PC-3 (cell line): ENCODE measurements around the gene SHANK3. TPM values are rescaled to one million over a fixed set of nuclear protein-coding genes. Genes with fewer than 3 reads are reported as not detected.

Experiments used
- ATAC-seq: fragments of 200-7000 bp; cut with Tn5 transposase; 2 replicates; pipeline ENCODE4 v1.9.1; 2020; ENCODE audit warnings: mild to moderate bottlenecking, moderate library complexity
- BruUV-seq: library from RNA; stranded (reverse); fragments of 400-500 nt; replicated peaks from 2 replicates; lab custom pipeline; 2021; lab: Mats Ljungman, UMichigan
- CTCF ChIA-PET: fragments of 300-600 bp; sonication (Branson Sonifier 250); formaldehyde crosslinking; loops from one replicate; lab custom pipeline; 2022; ENCODE audit warnings: antibody characterized with exemption; lab: Charles Lee
- POLR2A ChIA-PET: fragments of 300-600 bp; sonication (Branson Sonifier 250); formaldehyde crosslinking; loops from one replicate; lab custom pipeline; 2022; ENCODE audit warnings: antibody characterized with exemption; ENCODE audit not compliant: unreplicated experiment; lab: Charles Lee
- DNase-seq: peaks from one replicate; pipeline ENCODE4 v3.0.0-alpha.2; 2015
- H2AFZ ChIP-seq: fragments of 300-600 bp; sonication (generic); 2 replicates; pipeline ENCODE4 v1.6.0; 2016; ENCODE audit warnings: antibody characterized with exemption, low read length
- H3F3A ChIP-seq: fragments of 300-600 bp; sonication (generic); one replicate; pipeline ENCODE4 v1.6.0; 2017; ENCODE audit warnings: antibody characterized with exemption, low read length, control low read depth, mild to moderate bottlenecking; ENCODE audit not compliant: unreplicated experiment
- H3K27ac ChIP-seq: fragments of 300-600 bp; sonication (generic); 2 replicates; pipeline ENCODE4 v1.5.1; 2016; ENCODE audit warnings: mild to moderate bottlenecking, low read length
- H3K27me3 ChIP-seq: fragments of 300-600 bp; sonication (generic); 2 replicates; pipeline ENCODE4 v1.6.1; 2016; ENCODE audit warnings: low read length, mixed read lengths
- H3K36me3 ChIP-seq: fragments of 300-600 bp; sonication (generic); 2 replicates; pipeline ENCODE4 v1.6.1; 2016; ENCODE audit warnings: low read depth, mixed run types, low read length, mixed read lengths
- H3K4me1 ChIP-seq: fragments of 300-600 bp; sonication (generic); 2 replicates; pipeline ENCODE4 v1.5.1; 2016; ENCODE audit warnings: low read length; ENCODE audit not compliant: insufficient read depth
- H3K4me2 ChIP-seq: fragments of 300-600 bp; sonication (generic); 2 replicates; pipeline ENCODE4 v1.6.0; 2016; ENCODE audit warnings: low read length
- H3K4me3 ChIP-seq: fragments of 300-600 bp; sonication (generic); 2 replicates; pipeline ENCODE4 v1.5.1; 2016; ENCODE audit warnings: mild to moderate bottlenecking, low read length, mixed read lengths
- H3K79me2 ChIP-seq: fragments of 300-600 bp; sonication (generic); 2 replicates; pipeline ENCODE4 v1.6.1; 2017; ENCODE audit warnings: low read length, mixed read lengths
- H3K9ac ChIP-seq: fragments of 300-600 bp; sonication (generic); 2 replicates; pipeline ENCODE4 v1.6.0; 2016; ENCODE audit warnings: mild to moderate bottlenecking, low read length
- H3K9me2 ChIP-seq: fragments of 300-600 bp; sonication (generic); replicated peaks from 2 replicates; pipeline ENCODE4 v1.6.1; 2016; ENCODE audit warnings: mixed run types, low read length, mixed read lengths
- H3K9me3 ChIP-seq: fragments of 300-600 bp; sonication (generic); 2 replicates; pipeline ENCODE4 v1.6.1; 2016; ENCODE audit warnings: low read length, mixed read lengths
- H4K20me1 ChIP-seq: fragments of 300-600 bp; sonication (generic); 2 replicates; pipeline ENCODE4 v1.6.1; 2016; ENCODE audit warnings: low read length, mixed read lengths
- CTCF ChIP-seq: fragments of 300-600 bp; sonication (generic); conservative IDR thresholded peaks from 2 replicates; pipeline ENCODE4 v1.5.1; 2017; ENCODE audit warnings: antibody characterized with exemption, low read depth, mild to moderate bottlenecking, low read length
- EZH2 ChIP-seq: fragments of 300-600 bp; sonication (generic); IDR thresholded peaks from one replicate; pipeline ENCODE4 v1.6.1; 2017; ENCODE audit warnings: antibody characterized with exemption, mild to moderate bottlenecking, low read length; ENCODE audit not compliant: unreplicated experiment
- EZH2phosphoT487 ChIP-seq: fragments of 300-600 bp; sonication (generic); IDR thresholded peaks from 2 replicates; pipeline ENCODE4 v1.6.1; 2018; ENCODE audit warnings: mild to moderate bottlenecking, antibody characterized with exemption, low read length, borderline replicate concordance
- intact Hi-C: fragments of 100-400 bp; cut with micrococcal nuclease; formaldehyde crosslinking; loops from 2 replicates; pipeline ENCODE4 v1.9.0; 2023
- total RNA-seq: library from RNA; depleted of rRNA; stranded (reverse); fragments of >200 nt; gene quantifications from 2 replicates; pipeline ENCODE4 v1.2.3, GENCODE V29; 2014

SHANK3 gene
- total RNA-seq, 1 experiment from 2014 or later: 3.7 TPM

GRCh38 chr22:50674130-50674500 lies 1.5 kb downstream of the SHANK3 start:
- ChIA-PET POLR2A (no interaction called here), CTCF (no interaction called here)
- Histone ChIP-seq H3K9me3 (no peaks in the 10 kb centered on the region), H3K9ac (no peak overlapping the region), H2AFZ (no peak overlapping the region), H3K4me3 (no peak overlapping the region), H3K36me3 (no peaks in the 10 kb centered on the region), H3K4me2 (no peak overlapping the region), H3K9me2 (no peaks in the 10 kb centered on the region), H3K4me1 (peaks cover 4% of the 10 kb centered on the region; the same call in 1 of the 2 replicates), H3K27me3 (no peaks in the 10 kb centered on the region), H3K79me2 (no peaks in the 10 kb centered on the region), H3K27ac (no peak overlapping the region), H3F3A (no peaks in the 10 kb centered on the region), H4K20me1 (no peaks in the 10 kb centered on the region)
- no peak for ATAC-seq
- intact Hi-C loops: no loop called here
- no peak for DNase-seq
- TF ChIP-seq EZH2: no peak
- no peak for TF ChIP-seq CTCF
- TF ChIP-seq EZH2phosphoT487: no peak
- no TSS peak for BruUV-seq

GRCh38 chr22:50674606-50675552 lies 2.3 kb downstream of the SHANK3 start:
- DNase-seq: peak; percentile 73
- no peaks in the 10 kb centered on the region for H3F3A ChIP-seq
- H3K27me3 ChIP-seq: no peaks in the 10 kb centered on the region
- H3K4me1 ChIP-seq: peaks cover 4% of the 10 kb centered on the region; the same call in 1 of the 2 replicates
- H3K36me3 ChIP-seq: no peaks in the 10 kb centered on the region
- intact Hi-C loops: no loop called here
- H4K20me1 ChIP-seq: no peaks in the 10 kb centered on the region
- POLR2A ChIA-PET: no interaction called here
- no TSS peak for BruUV-seq
- TF ChIP-seq EZH2: no peak
- no peak for TF ChIP-seq CTCF
- TF ChIP-seq EZH2phosphoT487: no peak
- peak; percentile 78 for ATAC-seq
- peak overlapping the region; percentile 81; the same call in 1 of the 2 replicates for H2AFZ ChIP-seq
- no peak overlapping the region for H3K27ac ChIP-seq
- CTCF ChIA-PET: no interaction called here
- H3K9ac ChIP-seq: no peak overlapping the region
- no peaks in the 10 kb centered on the region for H3K79me2 ChIP-seq
- H3K4me3 ChIP-seq: peak overlapping the region; percentile 71
- no peaks in the 10 kb centered on the region for H3K9me3 ChIP-seq
- no peaks in the 10 kb centered on the region for H3K9me2 ChIP-seq
- peak overlapping the region; percentile 81 for H3K4me2 ChIP-seq
